Brain microvascular endothelial cell (primary cell): ENCODE data around the gene TXNDC5.
A peak's percentile ranks its signal among the peaks of the same experiment; 100 is the strongest.

Experiments used
- DNase-seq: peaks from one replicate; pipeline ENCODE4 v3.0.0-alpha.2; 2020
- H3K27ac ChIP-seq: fragments of 250-450 bp; sonication (Bioruptor Pico); 2 replicates; pipeline ENCODE4 v1.5.1; 2020; ENCODE audit warnings: mild to moderate bottlenecking, moderate library complexity
- H3K27me3 ChIP-seq: fragments of 250-450 bp; sonication (Bioruptor Pico); replicated peaks from 2 replicates; pipeline ENCODE4 v1.5.1; 2020; ENCODE audit warnings: mild to moderate bottlenecking
- H3K36me3 ChIP-seq: fragments of 250-450 bp; sonication (Bioruptor Pico); replicated peaks from 2 replicates; pipeline ENCODE4 v1.5.1; 2020; ENCODE audit warnings: mild to moderate bottlenecking
- H3K4me3 ChIP-seq: 2 replicates; pipeline ENCODE4 v1.5.1; 2011; ENCODE audit warnings: low read depth, mild to moderate bottlenecking, control low read depth, low read length, moderate library complexity
- CTCF ChIP-seq: IDR thresholded peaks from 2 replicates; pipeline ENCODE4 v1.5.1; 2011; ENCODE audit warnings: low read depth, mild to moderate bottlenecking, moderate library complexity, low read length, control low read depth, inconsistent platforms; ENCODE audit errors: missing control alignments
- in situ Hi-C: cut with HindIII; loops from 2 replicates; pipeline ENCODE4 v1.10.0; 2017; ENCODE audit warnings: low sequenced_read_pairs, low pct_ligation_motif_present

The TXNDC5 gene

GRCh38 chr6:7910654-7911344, at the start of gene TXNDC5:
Gene TXNDC5 (minus strand): TSS chr6:7910788. CDS start chr6:7910776, 12 bp downstream.
- peak within 1 kb of the TSS; percentile 84 for H3K4me3 ChIP-seq
- in situ Hi-C loops = no loop called here

GRCh38 chr6:7960141-7960540, 49.6 kb upstream of the TXNDC5 start:
- Histone ChIP-seq H3K27me3 (no peaks in the 10 kb centered on the region), H3K4me3 (no peak overlapping the region), H3K36me3 (no peaks in the 10 kb centered on the region), H3K27ac (no peak overlapping the region)
- no peak for TF ChIP-seq CTCF
- in situ Hi-C loops = no loop called here
- DNase-seq = no peak

More at GRCh38 chr6:7910654-7911344, at the start of gene TXNDC5:
- Histone ChIP-seq H3K27me3 (no peaks in the 10 kb centered on the region), H3K27ac (peak within 1 kb of the TSS; percentile 41), H3K36me3 (no peaks in the 10 kb centered on the region)
- peak; percentile 21 for DNase-seq
- TF ChIP-seq CTCF = no peak

- in situ Hi-C loops = no loop called here
- TF ChIP-seq CTCF = no peak
Measured at GRCh38 chr6:7959453-7959852, 48.9 kb upstream of the TXNDC5 start.

GRCh38 chr6:7958464-7958863, 47.9 kb upstream of the TXNDC5 start:
- no peak overlapping the region for H3K27ac ChIP-seq
- no peak for TF ChIP-seq CTCF
- no peaks in the 10 kb centered on the region for H3K27me3 ChIP-seq
- no peaks in the 10 kb centered on the region for H3K36me3 ChIP-seq
- in situ Hi-C loops = no loop called here
- DNase-seq = no peak
- H3K4me3 ChIP-seq = no peak overlapping the region

More at GRCh38 chr6:7959453-7959852, 48.9 kb upstream of the TXNDC5 start:
- H3K4me3 ChIP-seq = no peak overlapping the region
- H3K27me3 ChIP-seq = no peaks in the 10 kb centered on the region
- no peaks in the 10 kb centered on the region for H3K36me3 ChIP-seq
- no peak overlapping the region for H3K27ac ChIP-seq
- no peak for DNase-seq

GRCh38 chr6:7956257-7956656, 45.7 kb upstream of the TXNDC5 start:
- TF ChIP-seq CTCF = no peak
- in situ Hi-C loops = no loop called here

More at GRCh38 chr6:7956257-7956656, 45.7 kb upstream of the TXNDC5 start:
- Histone ChIP-seq H3K36me3 (no peaks in the 10 kb centered on the region), H3K27ac (no peak overlapping the region), H3K4me3 (no peak overlapping the region), H3K27me3 (no peaks in the 10 kb centered on the region)
- DNase-seq = no peak
